HepG2 (cell line): Measurements from ENCODE around the gene DLG5. TPM values are rescaled to one million over a fixed set of nuclear protein-coding genes. Genes with fewer than 3 reads are reported as not detected.

Experiments used
- ARID5B ChIP-seq: IDR thresholded peaks from 2 replicates; pipeline ENCODE4 v1.4.0; 2020; ENCODE audit warnings: mild to moderate bottlenecking, missing genetic modification reagents
- CEBPG ChIP-seq: IDR thresholded peaks from 2 replicates; pipeline ENCODE4 v1.6.1; 2016
- FOXA3 ChIP-seq: IDR thresholded peaks from 2 replicates; pipeline ENCODE4 v1.6.1; 2016; ENCODE audit warnings: missing genetic modification reagents, missing compliant biosample characterization
- GATAD2A ChIP-seq: IDR thresholded peaks from 2 replicates; pipeline ENCODE4 v1.6.1; 2016
- HNF4A ChIP-seq: sonication (generic); formaldehyde crosslinking; IDR thresholded peaks from 2 replicates; pipeline ENCODE4 v1.4.0; 2020; ENCODE audit warnings: missing genetic modification reagents
- MED1 ChIP-seq: sonication (generic); formaldehyde crosslinking; IDR thresholded peaks from 2 replicates; pipeline ENCODE4 v1.4.0; 2020; ENCODE audit warnings: missing genetic modification reagents
- NCOA2 ChIP-seq: sonication (generic); formaldehyde crosslinking; IDR thresholded peaks from 2 replicates; pipeline ENCODE4 v1.8.0; 2022; ENCODE audit warnings: inconsistent platforms
- NR2F6 ChIP-seq, 2 experiments: IDR thresholded peaks; 2 replicates each; pipeline ENCODE4 v1.6.1; 2016; ENCODE audit warnings: antibody characterized with exemption in 1 of 2, mild to moderate bottlenecking in 1 of 2
- RARA ChIP-seq: IDR thresholded peaks from 2 replicates; pipeline ENCODE4 v1.6.1; 2016; ENCODE audit warnings: missing genetic modification reagents, missing compliant biosample characterization
- RXRB ChIP-seq: IDR thresholded peaks from 2 replicates; pipeline ENCODE4 v1.6.1; 2016; ENCODE audit warnings: borderline replicate concordance, missing genetic modification reagents, missing compliant biosample characterization
- SOX6 ChIP-seq, 2 experiments: fragments of 450-650 bp in 1 of 2; sonication (generic) in 1 of 2; formaldehyde crosslinking in 1 of 2; IDR thresholded peaks; 2 replicates each; pipeline versions ENCODE4 v1.4.0 to v1.6.1; 2017 to 2020; ENCODE audit warnings: antibody characterized with exemption in 1 of 2, mild to moderate bottlenecking in 1 of 2, missing genetic modification reagents in 1 of 2
- TEAD3 ChIP-seq: optimal IDR thresholded peaks from 2 replicates; pipeline ENCODE3; 2016; ENCODE audit warnings: borderline replicate concordance
- TFE3 ChIP-seq: IDR thresholded peaks from 2 replicates; pipeline ENCODE4 v1.6.1; 2016
- ZFP1 ChIP-seq: IDR thresholded peaks from 2 replicates; pipeline ENCODE4 v1.6.1; 2016
- ZFP62 ChIP-seq: sonication (generic); formaldehyde crosslinking; IDR thresholded peaks from 2 replicates; pipeline ENCODE4 v1.4.0; 2020; ENCODE audit warnings: missing genetic modification reagents
- ZKSCAN8 ChIP-seq: IDR thresholded peaks from 2 replicates; pipeline ENCODE4 v1.6.1; 2016; ENCODE audit warnings: borderline replicate concordance, missing genetic modification reagents, missing compliant biosample characterization
- ZNF614 ChIP-seq: IDR thresholded peaks from 2 replicates; pipeline ENCODE4 v1.6.1; 2018; ENCODE audit warnings: missing biosample characterization, missing genetic modification reagents, inconsistent platforms, borderline replicate concordance
- polyA plus RNA-seq, 8 experiments: library from polyadenylated mRNA; depleted of rRNA in 3 of 8; stranded (reverse) in 7 of 8; unstranded in 1 of 8; fragments of >200 nt; fragmentation: Illumina TruSeq in 4 of 8; extraction: Trizol in 4 of 8; gene quantifications; 2 replicates each; pipeline versions ENCODE4 v1.2.1 to v1.2.3, GENCODE V29; 2011 to 2016; ENCODE audit warnings: low read depth in 4 of 8, missing spikeins in 1 of 8, mixed read lengths in 1 of 8; ENCODE audit not compliant: insufficient read depth in 1 of 8
- total RNA-seq, 5 experiments: library from RNA; depleted of rRNA; stranded (reverse); fragments of >200 nt; fragmentation: Illumina TruSeq; extraction: Trizol; gene quantifications; 2 replicates each; pipeline ENCODE4 v1.2.3, GENCODE V29; 2016; ENCODE audit warnings: low read depth in 1 of 5
- TF ChIP-seq, protein P1 (sequence below): sonication (generic); formaldehyde crosslinking; IDR thresholded peaks from 2 replicates; pipeline ENCODE4 v1.4.0; 2020; ENCODE audit warnings: mild to moderate bottlenecking, missing genetic modification reagents
- TF ChIP-seq, protein P2 (sequence below): sonication (generic); formaldehyde crosslinking; IDR thresholded peaks from 2 replicates; pipeline ENCODE4 v1.8.1; 2023; ENCODE audit warnings: mild to moderate bottlenecking, missing genetic modification reagents

DLG5 gene
- total and polyA plus RNA-seq, 2 of the 13 experiments (the other 11 are each of a cell fraction or from before 2014, with no cell fraction given): 15.5 to 18.2 TPM

DNA sequence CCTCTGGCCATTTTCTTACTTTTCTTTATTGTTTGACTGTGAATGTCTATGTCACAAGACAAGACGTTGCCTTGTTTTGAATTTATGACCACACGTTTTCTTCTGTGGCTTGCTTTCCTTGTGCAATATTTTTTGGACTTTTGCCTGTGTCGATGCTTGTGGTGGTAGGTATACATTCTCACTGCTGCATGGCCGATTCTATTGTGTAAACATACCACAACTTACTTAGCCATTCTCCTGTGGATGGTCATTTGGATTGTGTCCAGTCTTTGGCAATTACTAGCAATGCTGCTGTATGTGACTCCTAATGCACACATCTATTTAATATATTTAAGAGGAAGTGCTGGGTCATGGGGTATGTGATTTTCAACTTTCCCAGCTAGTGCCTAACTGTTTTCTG is 18.0 kb upstream of the DLG5 start (continued):
- TF ChIP-seq ARID5B (CRISPR knock-in tag) (peak; percentile 61), ZFP62 (CRISPR knock-in tag) (no peak), ZFP1 (CRISPR knock-in tag) (peak; percentile 62; the same call in 1 of the 2 replicates), HNF4A (CRISPR knock-in tag) (peak; percentile 65), NCOA2 (CRISPR knock-in tag) (peak; percentile 26; the same call in 1 of the 2 replicates), FOXA3 (CRISPR knock-in tag) (peak; percentile 68; the same call in 1 of the 2 replicates), ZKSCAN8 (peak; percentile 27; the same call in 1 of the 2 replicates), MED1 (CRISPR knock-in tag) (0 out of 2 replicates have a peak, but pooled peaks have one; percentile 14), CEBPG (CRISPR knock-in tag) (peak; percentile 70), TEAD3 (CRISPR knock-in tag) (peak; percentile 62), ZNF614 (0 out of 2 replicates have a peak, but pooled peaks have one; percentile 30), SOX6 (IDR thresholded peaks at IDR 0.05) (no peak), SOX6 (CRISPR knock-in tag; IDR thresholded peaks at IDR 0.05) (0 out of 2 replicates have a peak, but pooled peaks have one; percentile 35), RARA (peak; percentile 37; the same call in 1 of the 2 replicates), TFE3 (peak; percentile 42; the same call in 1 of the 2 replicates), GATAD2A (CRISPR knock-in tag) (peak; percentile 86), RXRB (peak; percentile 30; the same call in 1 of the 2 replicates), NR2F6 (IDR thresholded peaks at IDR 0.05) (no peak), NR2F6 (CRISPR knock-in tag; IDR thresholded peaks at IDR 0.05) (0 out of 2 replicates have a peak, but pooled peaks have one; percentile 18)
- TF ChIP-seq, protein P1, sequence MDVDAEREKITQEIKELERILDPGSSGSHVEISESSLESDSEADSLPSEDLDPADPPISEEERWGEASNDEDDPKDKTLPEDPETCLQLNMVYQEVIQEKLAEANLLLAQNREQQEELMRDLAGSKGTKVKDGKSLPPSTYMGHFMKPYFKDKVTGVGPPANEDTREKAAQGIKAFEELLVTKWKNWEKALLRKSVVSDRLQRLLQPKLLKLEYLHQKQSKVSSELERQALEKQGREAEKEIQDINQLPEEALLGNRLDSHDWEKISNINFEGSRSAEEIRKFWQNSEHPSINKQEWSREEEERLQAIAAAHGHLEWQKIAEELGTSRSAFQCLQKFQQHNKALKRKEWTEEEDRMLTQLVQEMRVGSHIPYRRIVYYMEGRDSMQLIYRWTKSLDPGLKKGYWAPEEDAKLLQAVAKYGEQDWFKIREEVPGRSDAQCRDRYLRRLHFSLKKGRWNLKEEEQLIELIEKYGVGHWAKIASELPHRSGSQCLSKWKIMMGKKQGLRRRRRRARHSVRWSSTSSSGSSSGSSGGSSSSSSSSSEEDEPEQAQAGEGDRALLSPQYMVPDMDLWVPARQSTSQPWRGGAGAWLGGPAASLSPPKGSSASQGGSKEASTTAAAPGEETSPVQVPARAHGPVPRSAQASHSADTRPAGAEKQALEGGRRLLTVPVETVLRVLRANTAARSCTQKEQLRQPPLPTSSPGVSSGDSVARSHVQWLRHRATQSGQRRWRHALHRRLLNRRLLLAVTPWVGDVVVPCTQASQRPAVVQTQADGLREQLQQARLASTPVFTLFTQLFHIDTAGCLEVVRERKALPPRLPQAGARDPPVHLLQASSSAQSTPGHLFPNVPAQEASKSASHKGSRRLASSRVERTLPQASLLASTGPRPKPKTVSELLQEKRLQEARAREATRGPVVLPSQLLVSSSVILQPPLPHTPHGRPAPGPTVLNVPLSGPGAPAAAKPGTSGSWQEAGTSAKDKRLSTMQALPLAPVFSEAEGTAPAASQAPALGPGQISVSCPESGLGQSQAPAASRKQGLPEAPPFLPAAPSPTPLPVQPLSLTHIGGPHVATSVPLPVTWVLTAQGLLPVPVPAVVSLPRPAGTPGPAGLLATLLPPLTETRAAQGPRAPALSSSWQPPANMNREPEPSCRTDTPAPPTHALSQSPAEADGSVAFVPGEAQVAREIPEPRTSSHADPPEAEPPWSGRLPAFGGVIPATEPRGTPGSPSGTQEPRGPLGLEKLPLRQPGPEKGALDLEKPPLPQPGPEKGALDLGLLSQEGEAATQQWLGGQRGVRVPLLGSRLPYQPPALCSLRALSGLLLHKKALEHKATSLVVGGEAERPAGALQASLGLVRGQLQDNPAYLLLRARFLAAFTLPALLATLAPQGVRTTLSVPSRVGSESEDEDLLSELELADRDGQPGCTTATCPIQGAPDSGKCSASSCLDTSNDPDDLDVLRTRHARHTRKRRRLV (CRISPR knock-in tag): no peak
- TF ChIP-seq, protein P2, sequence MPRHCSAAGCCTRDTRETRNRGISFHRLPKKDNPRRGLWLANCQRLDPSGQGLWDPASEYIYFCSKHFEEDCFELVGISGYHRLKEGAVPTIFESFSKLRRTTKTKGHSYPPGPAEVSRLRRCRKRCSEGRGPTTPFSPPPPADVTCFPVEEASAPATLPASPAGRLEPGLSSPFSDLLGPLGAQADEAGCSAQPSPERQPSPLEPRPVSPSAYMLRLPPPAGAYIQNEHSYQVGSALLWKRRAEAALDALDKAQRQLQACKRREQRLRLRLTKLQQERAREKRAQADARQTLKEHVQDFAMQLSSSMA (CRISPR knock-in tag): no peak
